GM23338 (cell line): ENCODE data around the gene UST. TPM values are rescaled to one million over a fixed set of nuclear protein-coding genes. Genes with fewer than 3 reads are reported as not detected.

Experiments
- ATAC-seq: fragments of 200-7000 bp; cut with Tn5 transposase; 3 replicates; pipeline ENCODE4 v1.9.1; 2020
- DNase-seq: peaks from one replicate; pipeline ENCODE4 v3.0.0-alpha.2; 2015; ENCODE audit warnings: low spot score
- H2AFZ ChIP-seq: fragments of 200-600 bp; sonication (generic); 2 replicates; pipeline ENCODE4 v1.8.0; 2016; ENCODE audit warnings: antibody characterized with exemption, mild to moderate bottlenecking, moderate library complexity
- H3F3A ChIP-seq: fragments of 200-600 bp; sonication (generic); replicated peaks from 2 replicates; pipeline ENCODE4 v1.8.0; 2017; ENCODE audit warnings: antibody characterized with exemption, mixed run types, low read depth
- H3K27ac ChIP-seq: fragments of 200-600 bp; sonication (generic); 2 replicates; pipeline ENCODE4 v1.6.1; 2016; ENCODE audit warnings: low read depth
- H3K27me3 ChIP-seq: fragments of 200-600 bp; sonication (generic); 2 replicates; pipeline ENCODE4 v1.8.0; 2016; ENCODE audit warnings: mild to moderate bottlenecking, mixed run types, moderate library complexity; ENCODE audit not compliant: insufficient read depth
- H3K36me3 ChIP-seq: fragments of 200-600 bp; sonication (generic); 2 replicates; pipeline ENCODE4 v1.8.0; 2016; ENCODE audit warnings: mild to moderate bottlenecking; ENCODE audit not compliant: insufficient read depth
- H3K4me1 ChIP-seq: fragments of 200-600 bp; sonication (generic); 2 replicates; pipeline ENCODE4 v1.8.0; 2016; ENCODE audit warnings: mild to moderate bottlenecking, moderate library complexity; ENCODE audit not compliant: insufficient read depth
- H3K4me2 ChIP-seq: fragments of 200-600 bp; sonication (generic); 2 replicates; pipeline ENCODE4 v1.7.1; 2017; ENCODE audit warnings: mixed run types
- H3K4me3 ChIP-seq: fragments of 200-600 bp; sonication (generic); 2 replicates; pipeline ENCODE4 v1.6.1; 2016; ENCODE audit warnings: mixed run types
- H3K79me2 ChIP-seq: fragments of 200-600 bp; sonication (generic); replicated peaks from 2 replicates; pipeline ENCODE4 v1.8.0; 2017; ENCODE audit warnings: mild to moderate bottlenecking; ENCODE audit not compliant: insufficient read depth
- H3K9me2 ChIP-seq: fragments of 200-600 bp; sonication (generic); 2 replicates; pipeline ENCODE4 v1.8.0; 2017; ENCODE audit not compliant: insufficient read depth
- H4K20me1 ChIP-seq: fragments of 200-600 bp; sonication (generic); replicated peaks from 2 replicates; pipeline ENCODE4 v1.8.0; 2017; ENCODE audit warnings: mild to moderate bottlenecking; ENCODE audit not compliant: insufficient read depth
- H3K27ac Mint-ChIP-seq: 2 replicates; pipeline ENCODE4 v1.8.0; 2020; ENCODE audit warnings: inconsistent platforms, mild to moderate bottlenecking, moderate library complexity, mixed read lengths
- H3K27me3 Mint-ChIP-seq: 3 replicates; pipeline ENCODE4 v1.8.0; 2022; ENCODE audit warnings: low read depth, mild to moderate bottlenecking, moderate library complexity, mixed read lengths, inconsistent platforms; ENCODE audit not compliant: insufficient read depth, poor library complexity
- H3K36me3 Mint-ChIP-seq: 3 replicates; pipeline ENCODE4 v1.8.0; 2021; ENCODE audit warnings: low read depth, mild to moderate bottlenecking, inconsistent platforms, moderate library complexity, mixed read lengths
- H3K4me1 Mint-ChIP-seq: 3 replicates; pipeline ENCODE4 v1.8.0; 2020; ENCODE audit warnings: mild to moderate bottlenecking, inconsistent platforms, mixed read lengths
- H3K4me3 Mint-ChIP-seq: 3 replicates; pipeline ENCODE4 v1.8.0; 2021; ENCODE audit warnings: moderate library complexity, mild to moderate bottlenecking, inconsistent platforms, mixed read lengths
- H3K9me3 Mint-ChIP-seq: 3 replicates; pipeline ENCODE4 v1.8.0; 2020; ENCODE audit warnings: moderate library complexity, mild to moderate bottlenecking, inconsistent platforms, mixed read lengths
- CREB1 ChIP-seq: fragments of 250-450 bp; sonication (Bioruptor Pico); IDR thresholded peaks from 2 replicates; pipeline ENCODE4 v1.5.0; 2020; ENCODE audit warnings: low read depth, mild to moderate bottlenecking, moderate library complexity
- EZH2 ChIP-seq: fragments of 200-600 bp; sonication (generic); IDR thresholded peaks from one replicate; pipeline ENCODE4 v1.8.0; 2017; ENCODE audit warnings: antibody characterized with exemption, mild to moderate bottlenecking, low read depth; ENCODE audit not compliant: unreplicated experiment
- EZH2phosphoT487 ChIP-seq: fragments of 200-600 bp; sonication (generic); IDR thresholded peaks from one replicate; pipeline ENCODE4 v1.8.1; 2018; ENCODE audit warnings: antibody characterized with exemption; ENCODE audit not compliant: unreplicated experiment
- JUNB ChIP-seq: IDR thresholded peaks from one replicate; pipeline ENCODE4 v1.6.1; 2016; ENCODE audit warnings: antibody characterized with exemption; ENCODE audit not compliant: unreplicated experiment
- NANOG ChIP-seq: IDR thresholded peaks from 2 replicates; pipeline ENCODE4 v1.6.1; 2016; ENCODE audit warnings: antibody characterized with exemption, borderline replicate concordance
- STAT1 ChIP-seq: IDR thresholded peaks from one replicate; pipeline ENCODE4 v1.6.1; 2016; ENCODE audit warnings: antibody characterized with exemption; ENCODE audit not compliant: unreplicated experiment
- ZNF331 ChIP-seq: fragments of 250-450 bp; sonication (Bioruptor Pico); IDR thresholded peaks from 2 replicates; pipeline ENCODE4 v1.5.0; 2020; ENCODE audit warnings: low read depth, mild to moderate bottlenecking, moderate library complexity
- polyA plus RNA-seq: library from polyadenylated mRNA; unstranded; fragments of >200 nt; fragmentation: Nextera tagmentation; extraction: Ambion mirVana; gene quantifications from 2 replicates; pipeline ENCODE4 v1.2.1, GENCODE V29; 2016
- total RNA-seq: library from RNA; depleted of rRNA; stranded (reverse); fragments of >200 nt; shearing (Covaris generic); gene quantifications from 2 replicates; pipeline ENCODE4 v1.2.3, GENCODE V29; 2014
- TF ChIP-seq, protein P1 (sequence below): IDR thresholded peaks from one replicate; pipeline ENCODE4 v1.6.1; 2018; ENCODE audit warnings: antibody characterized with exemption; ENCODE audit not compliant: unreplicated experiment
- TF ChIP-seq, protein P2 (sequence below), 2 experiments: fragments of 200-600 bp in 1 of 2; sonication (generic) in 1 of 2; conservative IDR thresholded peaks; 2 replicates each; pipeline versions ENCODE4 v1.5.1 to v1.6.1; 2016 to 2017; ENCODE audit warnings: antibody characterized with exemption in 2 of 2, low read depth in 2 of 2, mild to moderate bottlenecking in 2 of 2, moderate library complexity in 1 of 2
- TF ChIP-seq, protein P3 (sequence below): fragments of 250-450 bp; sonication (Bioruptor Pico); IDR thresholded peaks from 2 replicates; pipeline ENCODE4 v1.5.0; 2020; ENCODE audit warnings: mild to moderate bottlenecking, moderate library complexity
- TF ChIP-seq, protein P4 (sequence below): IDR thresholded peaks from 2 replicates; pipeline ENCODE4 v1.6.1; 2016; ENCODE audit warnings: antibody characterized with exemption

The UST gene
- total and polyA plus RNA-seq, 2 experiments from 2014 or later = 12.6 to 33.0 TPM

DNA sequence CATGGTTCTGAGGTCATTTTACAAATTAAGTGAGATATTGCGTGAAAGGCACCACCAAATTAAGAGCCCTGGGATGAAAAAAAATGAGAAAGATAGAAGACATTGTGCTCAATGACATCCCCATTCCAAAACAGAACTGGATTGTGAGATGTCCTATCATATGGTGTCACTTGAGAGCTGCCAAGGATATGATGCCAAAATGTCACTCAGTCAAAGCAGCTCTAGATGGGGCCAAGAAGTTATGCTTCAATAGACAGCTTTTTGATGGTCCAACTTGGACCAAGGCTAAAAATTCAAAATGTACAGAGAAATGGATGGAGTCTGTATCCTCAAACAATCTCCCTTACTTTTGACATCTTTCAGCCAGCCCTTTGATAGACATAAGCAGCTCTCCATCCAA is 180.8 kb downstream of the UST start (continued):
- TF ChIP-seq, protein P1, sequence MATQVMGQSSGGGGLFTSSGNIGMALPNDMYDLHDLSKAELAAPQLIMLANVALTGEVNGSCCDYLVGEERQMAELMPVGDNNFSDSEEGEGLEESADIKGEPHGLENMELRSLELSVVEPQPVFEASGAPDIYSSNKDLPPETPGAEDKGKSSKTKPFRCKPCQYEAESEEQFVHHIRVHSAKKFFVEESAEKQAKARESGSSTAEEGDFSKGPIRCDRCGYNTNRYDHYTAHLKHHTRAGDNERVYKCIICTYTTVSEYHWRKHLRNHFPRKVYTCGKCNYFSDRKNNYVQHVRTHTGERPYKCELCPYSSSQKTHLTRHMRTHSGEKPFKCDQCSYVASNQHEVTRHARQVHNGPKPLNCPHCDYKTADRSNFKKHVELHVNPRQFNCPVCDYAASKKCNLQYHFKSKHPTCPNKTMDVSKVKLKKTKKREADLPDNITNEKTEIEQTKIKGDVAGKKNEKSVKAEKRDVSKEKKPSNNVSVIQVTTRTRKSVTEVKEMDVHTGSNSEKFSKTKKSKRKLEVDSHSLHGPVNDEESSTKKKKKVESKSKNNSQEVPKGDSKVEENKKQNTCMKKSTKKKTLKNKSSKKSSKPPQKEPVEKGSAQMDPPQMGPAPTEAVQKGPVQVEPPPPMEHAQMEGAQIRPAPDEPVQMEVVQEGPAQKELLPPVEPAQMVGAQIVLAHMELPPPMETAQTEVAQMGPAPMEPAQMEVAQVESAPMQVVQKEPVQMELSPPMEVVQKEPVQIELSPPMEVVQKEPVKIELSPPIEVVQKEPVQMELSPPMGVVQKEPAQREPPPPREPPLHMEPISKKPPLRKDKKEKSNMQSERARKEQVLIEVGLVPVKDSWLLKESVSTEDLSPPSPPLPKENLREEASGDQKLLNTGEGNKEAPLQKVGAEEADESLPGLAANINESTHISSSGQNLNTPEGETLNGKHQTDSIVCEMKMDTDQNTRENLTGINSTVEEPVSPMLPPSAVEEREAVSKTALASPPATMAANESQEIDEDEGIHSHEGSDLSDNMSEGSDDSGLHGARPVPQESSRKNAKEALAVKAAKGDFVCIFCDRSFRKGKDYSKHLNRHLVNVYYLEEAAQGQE = no peak
- TF ChIP-seq EZH2phosphoT487 (no peak), STAT1 (no peak)
- TF ChIP-seq, protein P2, sequence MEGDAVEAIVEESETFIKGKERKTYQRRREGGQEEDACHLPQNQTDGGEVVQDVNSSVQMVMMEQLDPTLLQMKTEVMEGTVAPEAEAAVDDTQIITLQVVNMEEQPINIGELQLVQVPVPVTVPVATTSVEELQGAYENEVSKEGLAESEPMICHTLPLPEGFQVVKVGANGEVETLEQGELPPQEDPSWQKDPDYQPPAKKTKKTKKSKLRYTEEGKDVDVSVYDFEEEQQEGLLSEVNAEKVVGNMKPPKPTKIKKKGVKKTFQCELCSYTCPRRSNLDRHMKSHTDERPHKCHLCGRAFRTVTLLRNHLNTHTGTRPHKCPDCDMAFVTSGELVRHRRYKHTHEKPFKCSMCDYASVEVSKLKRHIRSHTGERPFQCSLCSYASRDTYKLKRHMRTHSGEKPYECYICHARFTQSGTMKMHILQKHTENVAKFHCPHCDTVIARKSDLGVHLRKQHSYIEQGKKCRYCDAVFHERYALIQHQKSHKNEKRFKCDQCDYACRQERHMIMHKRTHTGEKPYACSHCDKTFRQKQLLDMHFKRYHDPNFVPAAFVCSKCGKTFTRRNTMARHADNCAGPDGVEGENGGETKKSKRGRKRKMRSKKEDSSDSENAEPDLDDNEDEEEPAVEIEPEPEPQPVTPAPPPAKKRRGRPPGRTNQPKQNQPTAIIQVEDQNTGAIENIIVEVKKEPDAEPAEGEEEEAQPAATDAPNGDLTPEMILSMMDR (conservative IDR thresholded peaks at IDR 0.05; ENCODE audit: low read depth in 2 of 2) = no peak

DNA sequence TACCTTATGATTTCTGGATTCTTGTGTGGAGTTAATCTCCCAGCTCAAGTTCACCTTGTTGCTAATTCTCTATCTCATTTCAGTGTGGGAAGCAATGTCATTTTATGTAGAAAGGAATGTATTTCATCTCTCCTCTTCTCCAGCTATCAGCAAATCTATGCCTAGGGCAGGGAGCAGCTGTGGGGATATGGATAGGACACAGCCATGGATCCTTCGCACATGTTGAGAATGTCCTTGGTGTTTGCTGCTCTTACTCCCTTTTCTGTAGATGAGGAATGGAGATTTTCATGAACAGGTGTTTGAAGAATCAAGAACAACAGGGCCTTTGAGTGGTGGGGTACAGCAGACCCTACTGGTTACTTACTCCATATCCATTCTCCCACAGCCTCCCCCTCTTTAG is 182.0 kb downstream of the UST start:
- H3K9me2 ChIP-seq = peaks cover 3% of the 10 kb centered on the region; the same call in 1 of the 2 replicates
- no peak overlapping the region for H3K27ac ChIP-seq
- peaks cover 8% of the 10 kb centered on the region; the same call in 1 of the 2 replicates for H4K20me1 ChIP-seq
- no peak overlapping the region for H3K4me3 ChIP-seq
- H3K4me1 Mint-ChIP-seq = peaks cover 30% of the 10 kb centered on the region
- no peaks in the 10 kb centered on the region for H3F3A ChIP-seq
- H3K79me2 ChIP-seq = peaks cover 26% of the 10 kb centered on the region; the same call in 1 of the 2 replicates
- H3K36me3 Mint-ChIP-seq = no peaks in the 10 kb centered on the region
- H3K9me3 Mint-ChIP-seq = no peaks in the 10 kb centered on the region
- DNase-seq = no peak
- H2AFZ ChIP-seq = no peak overlapping the region
- no peaks in the 10 kb centered on the region for H3K36me3 ChIP-seq
- H3K27ac Mint-ChIP-seq = no peak overlapping the region
- no peak for ATAC-seq
- H3K4me3 Mint-ChIP-seq = no peak overlapping the region
- peaks cover 30% of the 10 kb centered on the region for H3K4me1 ChIP-seq
- no peak overlapping the region for H3K4me2 ChIP-seq
- no peaks in the 10 kb centered on the region for H3K27me3 Mint-ChIP-seq
- H3K27me3 ChIP-seq = no peaks in the 10 kb centered on the region
- TF ChIP-seq, protein P3, sequence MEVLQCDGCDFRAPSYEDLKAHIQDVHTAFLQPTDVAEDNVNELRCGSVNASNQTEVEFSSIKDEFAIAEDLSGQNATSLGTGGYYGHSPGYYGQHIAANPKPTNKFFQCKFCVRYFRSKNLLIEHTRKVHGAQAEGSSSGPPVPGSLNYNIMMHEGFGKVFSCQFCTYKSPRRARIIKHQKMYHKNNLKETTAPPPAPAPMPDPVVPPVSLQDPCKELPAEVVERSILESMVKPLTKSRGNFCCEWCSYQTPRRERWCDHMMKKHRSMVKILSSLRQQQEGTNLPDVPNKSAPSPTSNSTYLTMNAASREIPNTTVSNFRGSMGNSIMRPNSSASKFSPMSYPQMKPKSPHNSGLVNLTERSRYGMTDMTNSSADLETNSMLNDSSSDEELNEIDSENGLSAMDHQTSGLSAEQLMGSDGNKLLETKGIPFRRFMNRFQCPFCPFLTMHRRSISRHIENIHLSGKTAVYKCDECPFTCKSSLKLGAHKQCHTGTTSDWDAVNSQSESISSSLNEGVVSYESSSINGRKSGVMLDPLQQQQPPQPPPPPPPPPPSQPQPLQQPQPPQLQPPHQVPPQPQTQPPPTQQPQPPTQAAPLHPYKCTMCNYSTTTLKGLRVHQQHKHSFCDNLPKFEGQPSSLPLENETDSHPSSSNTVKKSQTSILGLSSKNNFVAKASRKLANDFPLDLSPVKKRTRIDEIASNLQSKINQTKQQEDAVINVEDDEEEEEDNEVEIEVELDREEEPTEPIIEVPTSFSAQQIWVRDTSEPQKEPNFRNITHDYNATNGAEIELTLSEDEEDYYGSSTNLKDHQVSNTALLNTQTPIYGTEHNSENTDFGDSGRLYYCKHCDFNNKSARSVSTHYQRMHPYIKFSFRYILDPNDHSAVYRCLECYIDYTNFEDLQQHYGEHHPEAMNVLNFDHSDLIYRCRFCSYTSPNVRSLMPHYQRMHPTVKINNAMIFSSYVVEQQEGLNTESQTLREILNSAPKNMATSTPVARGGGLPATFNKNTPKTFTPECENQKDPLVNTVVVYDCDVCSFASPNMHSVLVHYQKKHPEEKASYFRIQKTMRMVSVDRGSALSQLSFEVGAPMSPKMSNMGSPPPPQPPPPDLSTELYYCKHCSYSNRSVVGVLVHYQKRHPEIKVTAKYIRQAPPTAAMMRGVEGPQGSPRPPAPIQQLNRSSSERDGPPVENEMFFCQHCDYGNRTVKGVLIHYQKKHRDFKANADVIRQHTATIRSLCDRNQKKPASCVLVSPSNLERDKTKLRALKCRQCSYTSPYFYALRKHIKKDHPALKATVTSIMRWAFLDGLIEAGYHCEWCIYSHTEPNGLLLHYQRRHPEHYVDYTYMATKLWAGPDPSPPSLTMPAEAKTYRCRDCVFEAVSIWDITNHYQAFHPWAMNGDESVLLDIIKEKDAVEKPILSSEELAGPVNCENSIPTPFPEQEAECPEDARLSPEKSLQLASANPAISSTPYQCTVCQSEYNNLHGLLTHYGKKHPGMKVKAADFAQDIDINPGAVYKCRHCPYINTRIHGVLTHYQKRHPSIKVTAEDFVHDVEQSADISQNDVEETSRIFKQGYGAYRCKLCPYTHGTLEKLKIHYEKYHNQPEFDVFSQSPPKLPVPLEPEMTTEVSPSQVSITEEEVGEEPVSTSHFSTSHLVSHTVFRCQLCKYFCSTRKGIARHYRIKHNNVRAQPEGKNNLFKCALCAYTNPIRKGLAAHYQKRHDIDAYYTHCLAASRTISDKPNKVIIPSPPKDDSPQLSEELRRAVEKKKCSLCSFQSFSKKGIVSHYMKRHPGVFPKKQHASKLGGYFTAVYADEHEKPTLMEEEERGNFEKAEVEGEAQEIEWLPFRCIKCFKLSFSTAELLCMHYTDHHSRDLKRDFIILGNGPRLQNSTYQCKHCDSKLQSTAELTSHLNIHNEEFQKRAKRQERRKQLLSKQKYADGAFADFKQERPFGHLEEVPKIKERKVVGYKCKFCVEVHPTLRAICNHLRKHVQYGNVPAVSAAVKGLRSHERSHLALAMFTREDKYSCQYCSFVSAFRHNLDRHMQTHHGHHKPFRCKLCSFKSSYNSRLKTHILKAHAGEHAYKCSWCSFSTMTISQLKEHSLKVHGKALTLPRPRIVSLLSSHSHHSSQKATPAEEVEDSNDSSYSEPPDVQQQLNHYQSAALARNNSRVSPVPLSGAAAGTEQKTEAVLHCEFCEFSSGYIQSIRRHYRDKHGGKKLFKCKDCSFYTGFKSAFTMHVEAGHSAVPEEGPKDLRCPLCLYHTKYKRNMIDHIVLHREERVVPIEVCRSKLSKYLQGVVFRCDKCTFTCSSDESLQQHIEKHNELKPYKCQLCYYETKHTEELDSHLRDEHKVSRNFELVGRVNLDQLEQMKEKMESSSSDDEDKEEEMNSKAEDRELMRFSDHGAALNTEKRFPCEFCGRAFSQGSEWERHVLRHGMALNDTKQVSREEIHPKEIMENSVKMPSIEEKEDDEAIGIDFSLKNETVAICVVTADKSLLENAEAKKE = no peak
- TF ChIP-seq JUNB = no peak
- TF ChIP-seq, protein P4, sequence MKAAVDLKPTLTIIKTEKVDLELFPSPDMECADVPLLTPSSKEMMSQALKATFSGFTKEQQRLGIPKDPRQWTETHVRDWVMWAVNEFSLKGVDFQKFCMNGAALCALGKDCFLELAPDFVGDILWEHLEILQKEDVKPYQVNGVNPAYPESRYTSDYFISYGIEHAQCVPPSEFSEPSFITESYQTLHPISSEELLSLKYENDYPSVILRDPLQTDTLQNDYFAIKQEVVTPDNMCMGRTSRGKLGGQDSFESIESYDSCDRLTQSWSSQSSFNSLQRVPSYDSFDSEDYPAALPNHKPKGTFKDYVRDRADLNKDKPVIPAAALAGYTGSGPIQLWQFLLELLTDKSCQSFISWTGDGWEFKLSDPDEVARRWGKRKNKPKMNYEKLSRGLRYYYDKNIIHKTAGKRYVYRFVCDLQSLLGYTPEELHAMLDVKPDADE = no peak
- no peak for TF ChIP-seq STAT1
- TF ChIP-seq EZH2phosphoT487 = no peak
- TF ChIP-seq CREB1 (CRISPR knock-in tag) = no peak
- TF ChIP-seq NANOG = no peak
- TF ChIP-seq EZH2 = no peak
- no peak for TF ChIP-seq ZNF331 (CRISPR knock-in tag)
